HCT116 (cell line): ENCODE measurements around the gene IFI44. TPM values are rescaled to one million over a fixed set of nuclear protein-coding genes. Genes with fewer than 3 reads are reported as not detected.

Experiments used
- ATAC-seq: fragments of 200-7000 bp; cut with Tn5 transposase; 2 replicates; pipeline ENCODE4 v1.9.1; 2020; ENCODE audit warnings: mild to moderate bottlenecking, moderate library complexity
- BruUV-seq: library from RNA; stranded (reverse); fragments of 400-500 nt; replicated peaks from 2 replicates; lab custom pipeline; 2021; lab: Mats Ljungman, UMichigan
- CTCF ChIA-PET: fragments of 300-600 bp; sonication (Branson Sonifier 250); formaldehyde crosslinking; loops from one replicate; lab custom pipeline; 2021; ENCODE audit warnings: antibody characterized with exemption; lab: Charles Lee
- POLR2A ChIA-PET: fragments of 300-600, 350-600 bp; sonication (Branson Sonifier 250); formaldehyde crosslinking; loops from one replicate; lab custom pipeline; 2021; ENCODE audit warnings: antibody characterized with exemption; lab: Charles Lee
- RAD21 ChIA-PET, 2 experiments: fragments of 300-600 bp; sonication (Branson Sonifier 250); formaldehyde crosslinking; loops; one replicate each; lab custom pipeline; 2023; ENCODE audit warnings: low total read pairs in 2 of 2; ENCODE audit not compliant: uncharacterized antibody in 2 of 2, unreplicated experiment in 2 of 2, low non-redundant PET in 1 of 2; lab: Charles Lee
- DNase-seq: peaks from one replicate; pipeline ENCODE4 v3.0.0-alpha.2; 2010; ENCODE audit warnings: low read depth, low spot score
- H2AFZ ChIP-seq: fragments of 200-600 bp; shearing (Covaris generic), sonication (generic); 2 replicates; pipeline ENCODE4 v1.6.1; 2017; ENCODE audit warnings: low read depth, mixed run types, mixed read lengths, antibody characterized with exemption, low read length; ENCODE audit not compliant: poor library complexity, severe bottlenecking
- H3K27ac ChIP-seq: 2 replicates; pipeline ENCODE4 v1.5.1; 2012; ENCODE audit warnings: low read depth, low read length
- H3K27me3 ChIP-seq: fragments of 200-600 bp; sonication (generic); 2 replicates; pipeline ENCODE4 v1.6.1; 2016; ENCODE audit warnings: mixed run types, low read length, mixed read lengths; ENCODE audit not compliant: insufficient read depth
- H3K36me3 ChIP-seq, 2 experiments: fragments of 200-500 bp in 1 of 2; fragments of 200-600 bp in 1 of 2; sonication (Bioruptor generic) in 1 of 2; sonication (generic) in 1 of 2; 2 replicates each; pipeline versions ENCODE4 v1.5.1 to v1.6.1; 2014 to 2016; ENCODE audit warnings: low read length in 2 of 2, inconsistent platforms in 1 of 2, mixed read lengths in 1 of 2, mixed run types in 1 of 2; ENCODE audit not compliant: insufficient read depth in 2 of 2, control insufficient read depth in 1 of 2
- H3K4me1 ChIP-seq, 2 experiments: fragments of 200-600 bp in 1 of 2; sonication (generic) in 1 of 2; 2 replicates each; pipeline versions ENCODE4 v1.5.1 to v1.6.1; 2012 to 2017; ENCODE audit warnings: low read length in 2 of 2, inconsistent platforms in 1 of 2, mild to moderate bottlenecking in 1 of 2, mixed read lengths in 1 of 2, mixed run types in 1 of 2, moderate library complexity in 1 of 2; ENCODE audit not compliant: insufficient read depth in 2 of 2, control insufficient read depth in 1 of 2
- H3K4me2 ChIP-seq: fragments of 200-600 bp; sonication (generic); 2 replicates; pipeline ENCODE4 v1.6.1; 2017; ENCODE audit warnings: mixed run types, low read length, mixed read lengths
- H3K4me3 ChIP-seq, 2 experiments: fragments of 200-600 bp in 1 of 2; sonication (generic) in 1 of 2; replicated peaks in 1 of 2; 2 replicates each; pipeline ENCODE4 v1.5.1; 2011 to 2016; ENCODE audit warnings: low read length in 2 of 2, control low read depth in 1 of 2, low read depth in 1 of 2, mild to moderate bottlenecking in 1 of 2, mixed read lengths in 1 of 2, mixed run types in 1 of 2
- H3K79me2 ChIP-seq: fragments of 200-600 bp; sonication (generic); 2 replicates; pipeline ENCODE4 v1.6.1; 2017; ENCODE audit warnings: mild to moderate bottlenecking, mixed run types, low read length, moderate library complexity, mixed read lengths; ENCODE audit not compliant: insufficient read depth
- H3K9ac ChIP-seq: fragments of 200-600 bp; sonication (generic); 2 replicates; pipeline ENCODE4 v1.6.1; 2016; ENCODE audit warnings: low read length, mixed read lengths
- H3K9me2 ChIP-seq: fragments of 200-600 bp; sonication (generic), shearing (Covaris generic); 2 replicates; pipeline ENCODE4 v1.6.1; 2017; ENCODE audit warnings: mixed run types, mild to moderate bottlenecking, moderate library complexity; ENCODE audit not compliant: insufficient read depth
- H3K9me3 ChIP-seq, 2 experiments: fragments of 200-500 bp in 1 of 2; fragments of 200-600 bp in 1 of 2; sonication (Bioruptor generic) in 1 of 2; sonication (generic) in 1 of 2; 2 replicates each; pipeline ENCODE4 v1.6.1; 2014 to 2017; ENCODE audit warnings: low read length in 2 of 2, mixed read lengths in 2 of 2, inconsistent platforms in 1 of 2, low read depth in 1 of 2, mild to moderate bottlenecking in 1 of 2, mixed run types in 1 of 2, moderate library complexity in 1 of 2; ENCODE audit not compliant: control insufficient read depth in 1 of 2, insufficient read depth in 1 of 2
- H4K20me1 ChIP-seq: fragments of 200-600 bp; sonication (generic), shearing (Covaris generic); 2 replicates; pipeline ENCODE4 v1.6.1; 2017; ENCODE audit warnings: mixed run types, mild to moderate bottlenecking, moderate library complexity; ENCODE audit not compliant: insufficient read depth
- ATF3 ChIP-seq: IDR thresholded peaks from 2 replicates; pipeline ENCODE4 v1.6.1; 2012
- CEBPB ChIP-seq: IDR thresholded peaks from 2 replicates; pipeline ENCODE4 v1.6.1; 2012; ENCODE audit warnings: low read depth
- CTCF ChIP-seq, 3 experiments: fragments of 200-600 bp in 1 of 3; sonication (generic) in 1 of 3; IDR thresholded peaks in 2 of 3; conservative IDR thresholded peaks in 1 of 3; 2 replicates each; pipeline ENCODE4 v1.5.1; 2012 to 2017; ENCODE audit warnings: low read depth in 2 of 3, low read length in 2 of 3, antibody characterized with exemption in 1 of 3, borderline replicate concordance in 1 of 3, control low read depth in 1 of 3, mild to moderate bottlenecking in 1 of 3, mixed read lengths in 1 of 3, mixed run types in 1 of 3, moderate library complexity in 1 of 3; ENCODE audit not compliant: insufficient read depth in 1 of 3
- EGR1 ChIP-seq: IDR thresholded peaks from 2 replicates; pipeline ENCODE4 v1.6.1; 2012; ENCODE audit warnings: low read depth
- ELF1 ChIP-seq: IDR thresholded peaks from 2 replicates; pipeline ENCODE4 v1.6.1; 2012; ENCODE audit warnings: low read depth, borderline replicate concordance
- EZH2 ChIP-seq: fragments of 200-600 bp; sonication (generic); IDR thresholded peaks from 2 replicates; pipeline ENCODE4 v1.6.1; 2017; ENCODE audit warnings: antibody characterized with exemption, mixed run types
- EZH2phosphoT487 ChIP-seq: fragments of 200-600 bp; IDR thresholded peaks from 2 replicates; pipeline ENCODE4 v1.6.1; 2018; ENCODE audit warnings: antibody characterized with exemption, borderline replicate concordance
- FOSL1 ChIP-seq: IDR thresholded peaks from 2 replicates; pipeline ENCODE4 v1.6.1; 2012; ENCODE audit warnings: low read depth
- JUND ChIP-seq: IDR thresholded peaks from 2 replicates; pipeline ENCODE4 v1.6.1; 2012
- MAX ChIP-seq: IDR thresholded peaks from 2 replicates; pipeline ENCODE4 v1.6.1; 2012
- POLR2A ChIP-seq: IDR thresholded peaks from 2 replicates; pipeline ENCODE4 v1.7.0; 2011; ENCODE audit warnings: borderline replicate concordance; ENCODE audit not compliant: insufficient read depth, insufficient read length; ENCODE audit errors: extremely low read depth
- POLR2AphosphoS5 ChIP-seq: IDR thresholded peaks from 2 replicates; pipeline ENCODE4 v1.6.1; 2011; ENCODE audit warnings: mild to moderate bottlenecking, low read depth, low read length, moderate library complexity
- RAD21 ChIP-seq: IDR thresholded peaks from 2 replicates; pipeline ENCODE4 v1.6.1; 2012; ENCODE audit warnings: low read depth, mild to moderate bottlenecking
- SIN3A ChIP-seq: IDR thresholded peaks from 2 replicates; pipeline ENCODE4 v1.6.1; 2012; ENCODE audit warnings: low read depth
- SP1 ChIP-seq: IDR thresholded peaks from 2 replicates; pipeline ENCODE4 v1.6.1; 2012; ENCODE audit warnings: low read depth
- SRF ChIP-seq: IDR thresholded peaks from 2 replicates; pipeline ENCODE4 v1.6.1; 2012; ENCODE audit warnings: low read depth
- TCF7L2 ChIP-seq: IDR thresholded peaks from 2 replicates; pipeline ENCODE4 v1.7.0; 2011; ENCODE audit warnings: borderline replicate concordance, inconsistent platforms; ENCODE audit not compliant: insufficient read depth, insufficient read length; ENCODE audit errors: extremely low read depth
- YY1 ChIP-seq: IDR thresholded peaks from 2 replicates; pipeline ENCODE4 v1.6.1; 2011; ENCODE audit warnings: low read length, low read depth, moderate library complexity, mild to moderate bottlenecking; ENCODE audit not compliant: insufficient replicate concordance; ENCODE audit errors: extremely low read depth
- ZBTB33 ChIP-seq: IDR thresholded peaks from 2 replicates; pipeline ENCODE4 v1.6.1; 2011; ENCODE audit warnings: mild to moderate bottlenecking, low read length, moderate library complexity; ENCODE audit not compliant: insufficient replicate concordance; ENCODE audit errors: extremely low read depth
- ZFX ChIP-seq: fragments of 450-650 bp; IDR thresholded peaks from 2 replicates; pipeline ENCODE4 v1.6.1; 2017
- intact Hi-C: fragments of 100-400 bp; cut with micrococcal nuclease; formaldehyde crosslinking; loops from 2 replicates; pipeline ENCODE4 v1.10.0; 2022
- total RNA-seq: library from RNA; stranded (reverse); gene quantifications from one replicate; pipeline ENCODE4 v1.2.1, GENCODE V29; 2021; ENCODE audit not compliant: unreplicated experiment

IFI44 gene
- total RNA-seq, 1 experiment from 2014 or later: 0.66 TPM

- no peak overlapping the region for H3K9ac ChIP-seq
- no peaks in the 10 kb centered on the region for H3K9me3 ChIP-seq
- no peak overlapping the region for H3K27ac ChIP-seq
- no peaks in the 10 kb centered on the region for H3K9me2 ChIP-seq
- no peak for ATAC-seq
- H4K20me1 ChIP-seq: no peaks in the 10 kb centered on the region
- no peaks in the 10 kb centered on the region for H3K4me1 ChIP-seq
- H3K36me3 ChIP-seq: no peaks in the 10 kb centered on the region
- H2AFZ ChIP-seq: no peak overlapping the region
- no peak for DNase-seq
- no TSS peak for BruUV-seq
- H3K79me2 ChIP-seq: no peaks in the 10 kb centered on the region
- ChIA-PET POLR2A (no interaction called here), CTCF (no interaction called here), RAD21 (no interaction called here)
- H3K4me2 ChIP-seq: no peak overlapping the region
- H3K4me3 ChIP-seq: no peak overlapping the region
- TF ChIP-seq ELF1 (no peak), SIN3A (no peak), SRF (no peak), RAD21 (no peak), CTCF (IDR thresholded peaks at IDR 0.05 in 2 of 3, conservative IDR thresholded peaks at IDR 0.05 in 1 of 3; ENCODE audit: borderline replicate concordance in 1 of 3, insufficient read depth in 1 of 3, low read depth in 2 of 3, low read length in 2 of 3) (no peak), EGR1 (no peak), ZBTB33 (no peak), ATF3 (no peak), EZH2 (no peak), JUND (no peak), POLR2AphosphoS5 (no peak), YY1 (no peak), CEBPB (no peak), ZFX (no peak), EZH2phosphoT487 (no peak), SP1 (no peak), POLR2A (no peak), MAX (no peak), TCF7L2 (no peak), FOSL1 (no peak)
- intact Hi-C loops: no loop called here
- no peaks in the 10 kb centered on the region for H3K27me3 ChIP-seq
Measured at GRCh38 chr1:78663923-78664322, 14.3 kb downstream of the IFI44 start.
